Fibroblast of mammary gland (primary cell): ENCODE results near the gene CRADD.
"Not testable (repeated sequence)": the region's sequence is repeated elsewhere in the genome, so short reads cannot be mapped to it uniquely, and the experiment has no call there.

Source experiments
- DNase-seq: peaks from one replicate; pipeline ENCODE4 v3.0.0-alpha.2; 2010; ENCODE audit warnings: low read depth
- H3K4me3 ChIP-seq: 2 replicates; pipeline ENCODE4 v1.5.1; 2011; ENCODE audit warnings: low read depth, mild to moderate bottlenecking, low read length, moderate library complexity; ENCODE audit not compliant: control insufficient read depth
- CTCF ChIP-seq: conservative IDR thresholded peaks from 2 replicates; pipeline ENCODE4 v1.5.1; 2011; ENCODE audit warnings: low read depth, low read length, inconsistent platforms; ENCODE audit not compliant: control insufficient read depth, insufficient read depth

The CRADD gene

GRCh38 chr12:93708952-93709351, 31.8 kb downstream of the CRADD start:
- DNase-seq = no peak
- TF ChIP-seq CTCF = no peak
- no peak overlapping the region for H3K4me3 ChIP-seq

DNA sequence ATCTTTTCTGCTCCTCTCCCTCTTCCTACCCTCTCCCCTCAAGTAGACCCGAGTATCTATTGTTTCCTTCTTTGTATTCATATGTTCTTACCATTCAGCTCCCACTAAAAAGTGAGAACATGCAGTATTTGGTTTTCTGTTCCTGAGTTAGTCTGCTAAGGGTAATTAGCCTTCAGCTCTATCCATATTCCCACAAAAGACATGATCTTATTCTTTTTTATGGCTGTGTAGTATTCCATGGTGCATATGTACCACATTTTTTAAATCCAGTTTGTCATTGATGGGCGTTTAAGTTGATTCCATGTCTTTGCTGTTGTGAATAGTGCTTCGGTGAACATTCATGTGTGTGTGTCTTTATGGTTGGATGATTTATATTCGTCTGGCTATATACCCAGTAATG, 32.2 kb downstream of the CRADD start:
- no peak for DNase-seq
- H3K4me3 ChIP-seq = no peak overlapping the region
- no peak for TF ChIP-seq CTCF

- TF ChIP-seq CTCF = no peak
- DNase-seq = no peak
Measured at GRCh38 chr12:93710574-93710926, 33.4 kb downstream of the CRADD start.

GRCh38 chr12:93711502-93711901, 34.3 kb downstream of the CRADD start:
- not testable (repeated sequence) for H3K4me3 ChIP-seq, DNase-seq

More at GRCh38 chr12:93710574-93710926, 33.4 kb downstream of the CRADD start:
- H3K4me3 ChIP-seq = no peak overlapping the region

DNA sequence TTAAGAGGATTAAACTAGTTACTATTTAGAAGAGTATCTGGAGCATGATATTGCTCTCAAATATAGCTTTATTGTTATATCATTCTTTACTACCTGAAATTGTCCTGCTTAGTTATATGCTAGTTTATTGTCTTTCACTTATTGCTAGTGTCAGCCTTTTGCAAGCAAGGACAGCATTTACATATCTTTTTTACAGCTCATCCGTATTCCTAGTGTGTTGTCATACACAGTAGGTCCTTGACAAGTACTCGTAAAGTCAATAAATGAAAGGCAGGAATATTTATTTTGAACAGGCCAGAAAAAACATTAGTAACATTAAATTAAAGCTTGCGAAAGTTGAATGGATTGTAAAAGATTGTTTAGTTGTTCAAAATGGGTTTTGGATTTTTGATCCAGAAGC, 35.0 kb downstream of the CRADD start:
- no peak for TF ChIP-seq CTCF
- no peak overlapping the region for H3K4me3 ChIP-seq
- no peak for DNase-seq

- TF ChIP-seq CTCF = no peak
- DNase-seq = no peak
- H3K4me3 ChIP-seq = no peak overlapping the region
Measured at GRCh38 chr12:93713060-93713459, 35.9 kb downstream of the CRADD start.

- no peak for TF ChIP-seq CTCF
- DNase-seq = no peak
- H3K4me3 ChIP-seq = no peak overlapping the region
Measured at GRCh38 chr12:93713800-93714199, 36.6 kb downstream of the CRADD start.
